ENCODE measurements around the gene SMIM43.

GRCh38 chr4:121794505-121795188, 29.7 kb upstream of the SMIM43 start:
- TF ChIP-seq SP1 (IDR thresholded peaks at IDR 0.05) (no peak), ZBTB33 (IDR thresholded peaks at IDR 0.05) (no peak), JUND (IDR thresholded peaks at IDR 0.05) (no peak), EGR1 (IDR thresholded peaks at IDR 0.05; ENCODE audit: low read depth in 2 of 2) (no peak)
- TF ChIP-seq, protein P1, sequence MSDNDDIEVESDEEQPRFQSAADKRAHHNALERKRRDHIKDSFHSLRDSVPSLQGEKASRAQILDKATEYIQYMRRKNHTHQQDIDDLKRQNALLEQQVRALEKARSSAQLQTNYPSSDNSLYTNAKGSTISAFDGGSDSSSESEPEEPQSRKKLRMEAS (IDR thresholded peaks at IDR 0.05) = no peak

Measured in liver (tissue), 2 donors.